GM23248 (cell line): ENCODE measurements around the gene KIF21A.

Experiments used
- EZH2 ChIP-seq: fragments of 200-600 bp; sonication (generic); IDR thresholded peaks from 2 replicates; pipeline ENCODE4 v1.6.1; 2018; ENCODE audit warnings: antibody characterized with exemption, mild to moderate bottlenecking; ENCODE audit not compliant: insufficient read depth, poor library complexity, severe bottlenecking
- EZH2phosphoT487 ChIP-seq: fragments of 200-600 bp; sonication (generic); IDR thresholded peaks from 2 replicates; pipeline ENCODE4 v1.6.1; 2018; ENCODE audit warnings: antibody characterized with exemption, moderate library complexity, mild to moderate bottlenecking, low read depth; ENCODE audit not compliant: insufficient read depth

- TF ChIP-seq EZH2 (no peak), EZH2phosphoT487 (no peak)
Observed at GRCh38 chr12:39375206-39375808, 67.6 kb downstream of the KIF21A start.
